ENCODE measurements around the gene ZFAND4.
"Not testable (repeated sequence)": the region's sequence is repeated elsewhere in the genome, so short reads cannot be mapped to it uniquely, and the experiment has no call there.

The ZFAND4 gene

DNA sequence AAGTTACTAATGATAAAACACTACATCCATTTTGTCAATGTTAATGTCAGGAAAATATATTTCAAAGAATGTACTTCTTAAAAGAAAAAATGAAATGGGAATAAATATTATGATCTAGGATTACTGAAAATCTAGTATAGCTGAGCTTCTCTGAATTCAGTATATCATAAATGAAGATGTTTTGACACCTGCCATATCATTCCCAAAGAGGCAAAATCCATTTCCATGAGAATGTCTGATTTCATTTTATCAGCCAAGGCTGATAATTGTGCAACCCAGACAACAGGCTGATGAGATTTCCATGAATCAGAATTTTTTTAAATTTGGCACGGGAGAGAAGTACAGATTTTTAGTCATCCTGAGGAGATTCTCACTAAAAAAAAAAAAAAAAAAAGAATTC is 32.5 kb downstream of the ZFAND4 start:
- DNase-seq: no peak

DNA sequence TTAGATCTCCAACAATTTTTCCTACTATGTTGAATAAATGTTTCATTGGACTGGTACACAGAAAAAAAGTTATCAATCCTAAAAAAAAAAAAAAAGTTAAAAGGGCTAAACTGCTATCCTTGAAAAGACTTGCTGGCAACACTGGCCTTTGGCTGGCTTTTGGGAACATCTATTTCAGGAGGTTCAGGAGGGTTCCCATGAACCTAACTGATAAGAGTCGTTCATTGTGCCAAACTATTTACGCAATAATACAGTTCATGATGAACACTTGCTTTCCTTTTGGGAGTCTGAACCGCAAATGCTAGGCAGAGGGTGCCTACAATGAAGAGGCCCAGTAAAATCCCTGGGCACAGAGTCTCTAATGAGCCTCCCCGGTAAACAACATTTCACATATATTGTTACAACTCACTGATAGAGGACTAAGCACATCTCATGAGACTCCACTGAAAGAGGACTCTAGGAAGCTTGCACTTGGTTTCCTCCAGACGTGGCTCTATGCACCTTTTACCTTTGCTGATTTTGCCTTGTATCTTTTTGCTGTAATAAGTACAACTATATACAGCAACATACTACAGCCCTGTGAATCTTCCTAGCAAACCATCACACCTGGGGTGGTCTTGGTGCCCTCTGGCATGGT is 45.0 kb downstream of the ZFAND4 start:
- no peak for DNase-seq

DNA sequence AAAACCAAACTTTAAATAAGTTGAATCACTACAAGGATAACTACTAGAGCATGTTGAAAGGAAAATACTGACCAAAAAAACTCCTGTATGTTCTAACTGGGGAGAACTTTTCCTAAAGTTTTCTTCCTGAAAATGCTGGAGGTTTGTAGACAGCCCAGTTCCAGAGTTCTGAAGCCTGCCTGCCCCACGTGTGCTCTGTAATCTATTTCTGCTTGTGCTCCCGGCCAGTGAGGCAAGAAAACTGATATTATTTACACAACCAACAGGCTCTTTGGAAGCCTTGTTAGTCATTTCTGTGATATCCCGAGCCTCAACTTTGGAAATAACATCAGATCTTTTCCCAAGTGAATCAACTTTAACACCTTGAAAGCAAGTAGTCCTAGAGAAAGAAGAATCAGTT is 46.7 kb downstream of the ZFAND4 start:
- no peak for DNase-seq

DNA sequence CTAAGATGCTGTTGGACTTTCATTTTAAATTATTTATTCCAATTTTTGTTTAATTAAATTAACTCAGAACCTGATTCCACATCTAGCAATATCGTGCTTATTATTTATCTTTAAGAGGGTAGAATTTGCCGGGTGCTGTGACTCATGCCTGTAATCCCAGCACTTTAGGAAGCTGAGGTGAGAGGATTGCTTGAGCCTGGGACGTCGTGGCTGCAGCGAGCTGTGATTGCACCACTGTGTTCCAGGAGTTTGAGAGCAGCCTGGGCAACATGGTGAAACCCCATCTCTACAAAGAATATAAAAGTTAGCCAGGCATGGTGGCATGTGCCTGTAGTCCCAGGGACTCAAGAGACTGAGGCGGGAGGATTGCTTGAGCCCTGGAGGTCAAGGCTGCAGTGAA is 47.8 kb downstream of the ZFAND4 start:
- DNase-seq: no peak

DNA sequence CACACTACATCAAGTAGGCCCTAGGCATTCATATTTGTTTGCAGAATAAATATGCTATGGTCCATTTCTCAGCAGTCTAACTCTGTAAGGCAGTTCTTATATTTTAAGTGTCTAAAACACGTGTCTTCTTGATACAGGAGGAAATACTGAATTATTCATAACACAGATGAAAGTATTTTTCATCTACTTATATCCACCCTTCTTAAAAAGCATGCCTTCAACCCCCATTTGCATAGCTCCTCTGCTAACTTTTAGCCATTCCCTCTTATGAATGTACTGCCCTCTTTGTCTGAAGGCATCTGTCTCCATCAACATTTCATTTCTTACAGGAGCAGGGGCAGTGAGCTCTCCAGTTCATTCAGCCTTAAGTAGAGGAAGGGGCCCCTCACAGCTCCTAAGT is 57.7 kb downstream of the ZFAND4 start:
- no peak for DNase-seq

DNA sequence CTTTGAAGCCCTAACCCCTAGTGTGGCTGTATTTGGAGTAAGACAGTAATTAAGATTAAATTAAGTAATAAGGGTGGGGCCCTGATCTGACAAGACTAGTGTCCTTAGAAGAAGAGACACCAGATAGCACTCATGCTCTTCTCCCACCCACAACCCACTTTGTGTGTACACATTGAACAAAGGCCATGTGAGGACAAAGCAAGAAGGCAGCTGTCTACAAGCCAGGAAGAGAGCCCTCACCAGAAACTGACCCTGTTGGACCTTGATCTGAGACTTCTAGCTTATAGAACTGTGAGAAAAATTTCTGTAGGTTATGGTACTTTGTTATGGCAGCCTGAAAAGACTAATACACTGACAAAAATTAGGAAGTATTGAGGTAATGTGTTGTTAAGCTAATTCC is 59.8 kb downstream of the ZFAND4 start:
- no peak for DNase-seq

DNA sequence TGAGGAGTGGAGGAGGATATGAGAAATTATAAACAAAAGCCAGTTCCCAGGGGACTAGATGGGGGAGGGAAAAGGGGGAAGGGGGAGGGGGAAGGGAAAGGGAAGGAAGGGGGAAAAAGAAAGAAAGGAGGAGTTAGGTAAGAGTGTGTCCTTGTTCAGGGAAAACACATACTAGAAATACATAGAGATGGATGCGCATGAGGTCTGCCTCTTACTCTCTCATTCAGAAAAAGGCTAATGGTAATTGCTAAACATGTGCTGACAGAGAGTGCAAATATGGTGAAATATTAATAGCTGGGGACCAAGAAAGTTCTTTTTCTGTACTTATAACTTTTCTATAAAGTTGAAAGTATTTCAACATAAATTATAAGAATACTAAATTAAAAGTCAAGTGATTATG is 64.5 kb downstream of the ZFAND4 start:
- no peak for DNase-seq

DNA sequence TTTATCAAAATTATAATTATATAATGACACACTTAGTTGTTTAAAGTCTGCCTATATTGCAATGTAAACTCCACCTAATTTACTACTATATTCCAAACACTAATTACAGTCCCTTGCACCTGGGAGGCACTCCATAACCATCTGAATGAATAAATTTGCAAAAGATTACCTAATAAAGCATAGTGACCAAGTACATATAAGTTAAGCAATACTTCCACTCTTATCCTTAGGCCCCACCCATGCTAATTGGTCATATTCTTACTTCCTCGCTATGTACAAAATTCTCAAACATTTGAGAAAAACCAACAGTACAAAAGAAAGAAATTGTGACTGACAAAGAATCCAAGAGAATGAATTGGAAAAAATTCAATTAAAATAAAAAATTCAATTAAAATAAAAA is 65.3 kb downstream of the ZFAND4 start:
- DNase-seq: no peak

DNA sequence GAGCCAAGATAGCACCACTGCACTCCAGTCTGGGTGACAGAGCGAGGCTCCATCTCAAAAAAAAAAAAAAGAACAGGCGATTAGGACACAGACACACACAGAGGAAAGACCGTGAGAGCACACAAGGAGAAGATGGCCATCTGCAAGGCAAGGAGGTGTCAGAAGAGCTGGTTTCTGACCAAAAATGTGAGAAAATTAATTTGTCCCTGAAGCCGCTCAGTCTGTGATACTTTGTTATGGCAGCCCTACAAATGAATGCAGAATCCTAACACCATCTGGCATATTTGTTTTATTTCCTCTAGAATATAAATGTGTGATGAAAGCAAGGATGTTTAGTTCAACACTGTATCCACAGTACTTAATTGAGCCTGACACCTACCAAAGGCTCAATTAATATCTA is 69.7 kb downstream of the ZFAND4 start:
- no peak for DNase-seq

DNA sequence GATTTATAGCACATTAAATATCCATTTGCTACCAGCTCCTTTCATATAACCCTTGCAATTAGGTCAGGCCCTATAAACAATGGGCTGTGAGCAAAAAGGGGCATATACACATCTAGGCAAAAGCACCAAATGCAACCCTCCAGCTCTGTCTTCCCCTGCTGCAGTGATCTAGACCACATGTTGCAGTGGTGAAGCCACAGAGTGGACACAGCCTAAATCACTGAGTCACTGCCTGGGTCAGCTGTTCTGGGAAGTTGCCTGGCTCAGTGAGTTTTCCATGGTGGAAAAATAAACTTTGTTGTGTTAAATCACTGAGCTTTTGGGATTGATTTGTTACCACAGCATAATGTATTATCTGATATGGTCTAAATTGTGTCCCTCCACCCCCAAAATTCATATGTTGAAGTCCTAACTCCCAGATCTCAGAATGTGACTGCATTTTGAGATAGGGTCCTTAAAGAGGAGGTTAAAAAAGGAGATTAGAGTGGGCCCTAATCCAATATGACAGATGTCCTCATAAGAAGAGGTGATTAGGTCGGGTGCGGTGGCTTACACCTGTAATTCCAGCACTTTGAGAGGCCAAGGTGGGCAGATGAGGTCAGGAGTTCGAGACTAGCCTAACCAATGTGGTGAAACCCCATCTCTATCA is 70.4 kb downstream of the ZFAND4 start:
- DNase-seq: no peak

DNA sequence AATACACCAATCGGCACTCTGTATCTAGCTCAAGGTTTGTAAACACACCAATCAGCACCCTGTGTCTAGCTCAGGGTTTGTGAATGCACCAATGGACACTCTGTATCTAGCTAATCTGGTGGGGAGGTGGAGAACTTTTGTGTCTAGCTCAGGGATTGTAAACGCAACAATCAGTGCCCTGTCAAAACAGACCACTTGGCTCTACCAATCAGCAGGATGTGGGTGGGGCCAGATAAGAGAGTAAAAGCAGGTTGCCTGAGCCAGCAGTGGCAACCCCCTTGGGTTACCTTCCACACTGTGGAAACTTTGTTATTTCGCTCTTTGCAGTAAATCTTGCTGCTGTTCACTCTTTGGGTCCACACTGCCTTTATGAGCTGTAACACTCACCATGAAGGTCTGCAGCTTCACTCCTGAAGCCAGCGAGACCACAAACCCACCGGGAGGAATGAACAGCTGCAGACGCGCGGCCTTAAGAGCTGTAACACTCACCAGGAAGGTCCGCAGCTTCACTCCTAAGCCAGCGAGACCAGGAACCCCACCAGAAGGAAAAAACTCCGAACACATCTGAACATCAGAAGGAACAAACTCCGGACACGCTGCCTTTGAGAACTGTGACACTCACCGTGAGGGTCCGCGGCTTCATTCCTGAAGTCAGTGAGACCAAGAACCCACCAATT is 71.2 kb downstream of the ZFAND4 start:
- not testable (repeated sequence) for DNase-seq

DNA sequence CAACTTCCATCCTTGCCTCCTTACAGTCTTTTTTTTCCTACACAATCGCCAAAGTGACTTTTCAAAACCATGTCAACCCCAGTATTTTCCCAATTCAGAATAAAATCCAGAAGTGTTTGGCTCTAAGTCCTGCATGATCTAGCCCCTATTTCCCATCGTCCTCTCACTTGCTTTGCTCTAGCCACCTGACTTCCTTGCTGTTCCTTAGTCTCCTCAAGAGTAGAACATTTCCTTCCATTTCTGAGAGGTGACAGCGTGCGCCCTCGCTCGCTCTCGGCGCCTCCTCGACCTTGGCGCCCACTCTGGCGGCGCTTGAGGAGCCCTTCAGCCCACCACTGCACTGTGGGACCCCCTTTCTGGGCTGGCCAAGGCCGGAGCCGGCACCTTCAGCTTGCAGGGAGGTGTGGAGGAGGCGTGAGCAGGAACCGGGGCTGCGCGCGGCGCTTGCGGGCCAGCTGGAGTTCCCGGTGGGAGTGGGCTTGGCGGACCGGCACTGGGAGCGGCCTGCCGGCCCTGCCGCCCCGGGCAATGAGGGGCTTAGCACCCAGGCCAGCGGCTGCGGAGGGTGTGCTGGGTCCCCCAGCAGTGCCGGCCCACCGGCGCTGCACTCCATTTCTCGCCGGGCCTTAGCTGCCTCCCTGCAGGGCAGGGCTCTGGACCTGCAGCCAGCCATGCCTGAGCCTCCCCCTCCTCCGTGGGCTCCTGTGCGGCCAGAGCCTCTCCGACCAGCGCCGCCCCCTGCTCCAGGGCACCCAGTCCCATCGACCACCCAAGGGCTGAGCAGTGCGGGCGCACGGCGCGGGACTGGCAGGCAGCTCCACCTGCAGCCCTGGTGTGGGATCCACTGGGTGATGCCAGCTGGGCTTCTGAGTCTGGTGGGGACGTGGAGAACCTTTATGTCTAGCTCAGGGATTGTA is 72.0 kb downstream of the ZFAND4 start:
- DNase-seq: not testable (repeated sequence)

DNA sequence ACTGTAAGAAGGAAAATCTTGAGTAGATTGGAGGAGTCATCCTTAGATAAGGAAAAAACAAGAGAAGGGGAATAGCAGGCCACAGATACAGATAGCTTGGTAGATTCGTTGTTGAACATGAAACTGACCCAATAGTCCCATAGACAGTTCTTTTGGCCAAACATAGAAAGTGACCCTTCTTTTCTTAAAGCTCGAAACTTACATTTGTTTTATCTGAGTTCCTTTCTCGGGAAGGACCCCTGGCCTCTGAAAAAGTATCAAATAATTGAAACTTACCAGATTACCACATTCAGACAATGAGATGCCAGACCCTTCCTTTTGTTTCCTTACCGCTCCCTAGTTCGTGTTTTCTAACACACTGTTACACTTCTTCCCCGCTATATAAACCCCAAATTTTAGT is 72.9 kb downstream of the ZFAND4 start:
- DNase-seq: no peak

DNA sequence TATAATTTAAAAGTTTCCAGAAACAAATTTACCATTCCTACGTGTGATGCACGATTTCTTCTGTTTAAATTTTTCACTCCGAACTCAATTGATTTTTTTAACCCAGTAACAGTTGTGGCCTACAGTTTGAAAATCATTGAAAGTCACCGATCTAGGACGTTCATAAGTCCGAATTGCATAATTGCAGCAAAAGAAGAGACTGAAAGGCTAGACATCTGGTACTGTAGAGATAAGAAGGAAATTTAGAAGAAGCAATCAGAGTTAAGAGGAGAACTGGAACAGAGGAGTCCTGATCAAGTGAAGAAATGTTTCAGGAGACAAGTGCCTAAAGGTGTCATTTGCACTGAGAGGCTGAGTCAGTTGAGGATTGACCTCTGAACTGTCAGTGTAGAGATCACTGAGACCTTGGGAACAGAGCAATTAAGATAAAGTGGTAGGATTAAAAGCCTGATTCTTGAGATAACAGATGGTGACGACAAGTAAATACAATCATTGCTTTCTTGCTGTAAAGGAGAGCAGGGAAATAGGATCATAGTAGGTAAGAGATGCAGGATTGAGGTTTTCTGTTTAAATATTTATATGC is 73.5 kb downstream of the ZFAND4 start:
- no peak for DNase-seq

DNA sequence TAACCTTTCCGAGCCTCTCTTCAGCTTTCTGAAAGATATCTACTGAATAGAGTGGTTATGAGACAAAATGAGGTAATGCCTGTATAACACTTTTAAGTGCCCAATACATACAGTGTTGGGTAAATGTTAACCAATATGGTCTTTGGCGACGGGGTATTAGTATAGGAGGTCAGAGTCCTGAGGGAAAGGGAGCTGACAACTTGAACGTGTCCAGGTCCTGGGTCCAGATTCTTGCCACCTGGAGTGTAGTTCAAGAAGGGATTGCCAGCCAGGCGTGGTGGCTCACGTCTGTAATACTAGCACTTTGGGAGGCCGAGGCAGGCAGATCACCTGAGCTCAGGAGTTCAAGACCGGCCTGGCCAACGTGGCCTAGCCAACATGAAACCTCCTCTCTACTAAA is 76.0 kb downstream of the ZFAND4 start:
- DNase-seq: no peak

DNA sequence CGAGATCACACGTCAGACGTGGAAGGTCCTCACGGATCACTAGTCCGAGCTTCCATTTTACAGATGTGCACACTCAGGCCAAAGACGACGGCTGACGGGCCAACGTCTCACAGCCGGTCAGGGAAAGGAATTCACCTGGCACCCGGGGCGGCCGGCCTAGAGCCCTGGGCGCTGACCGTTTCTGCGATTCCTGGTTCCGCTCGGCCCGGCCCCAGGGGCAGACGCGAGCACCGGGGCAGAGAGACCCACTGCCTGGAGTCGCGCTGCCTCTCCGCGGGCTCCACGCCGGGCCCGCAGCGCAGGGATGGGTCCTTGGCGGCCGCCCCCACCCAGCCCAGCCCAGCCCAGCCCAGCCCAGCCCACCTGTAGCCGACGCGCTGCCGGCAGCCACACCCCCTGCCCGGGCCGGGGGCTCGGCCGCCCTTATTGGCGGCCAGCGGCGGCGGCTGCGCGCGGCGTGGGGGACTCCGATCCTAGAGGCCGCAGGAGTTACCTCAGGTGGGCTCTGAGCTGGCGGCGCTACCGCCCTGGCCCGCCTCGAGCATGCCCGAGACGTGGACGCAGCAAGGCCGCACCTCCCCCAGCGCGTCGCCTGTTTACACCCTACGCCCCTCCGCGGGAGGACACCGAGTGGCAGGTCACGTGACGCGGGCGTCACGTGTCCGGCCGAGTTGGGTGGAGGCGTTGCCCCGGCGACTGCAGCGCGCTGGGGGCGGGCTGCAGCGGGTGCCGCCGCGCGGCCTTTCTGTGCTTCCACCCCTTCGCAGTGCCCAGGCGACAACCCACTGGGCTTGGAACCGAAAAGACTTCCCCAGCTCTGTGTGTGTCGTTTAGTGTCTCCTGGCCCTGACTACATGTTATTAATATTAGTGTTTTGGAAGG is 78.1 kb downstream of the ZFAND4 start:
- DNase-seq: peak; percentile 86

DNA sequence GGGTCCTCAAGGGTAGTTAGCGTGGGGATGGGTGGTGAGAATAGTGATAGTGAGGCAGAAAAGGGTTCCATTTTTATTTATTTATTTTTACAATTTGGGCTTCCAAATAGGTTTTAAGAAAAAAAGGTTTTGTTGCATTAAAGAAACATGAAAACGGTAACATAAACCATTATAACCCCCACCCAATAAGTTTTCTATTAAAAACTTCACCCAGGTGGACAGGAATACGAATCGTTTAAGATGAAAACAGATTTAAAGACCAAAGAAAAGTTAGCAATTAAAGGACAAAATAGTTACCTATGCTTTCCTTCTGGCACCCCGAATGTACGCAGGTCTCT is 78.7 kb downstream of the ZFAND4 start:
- DNase-seq: no peak

DNA sequence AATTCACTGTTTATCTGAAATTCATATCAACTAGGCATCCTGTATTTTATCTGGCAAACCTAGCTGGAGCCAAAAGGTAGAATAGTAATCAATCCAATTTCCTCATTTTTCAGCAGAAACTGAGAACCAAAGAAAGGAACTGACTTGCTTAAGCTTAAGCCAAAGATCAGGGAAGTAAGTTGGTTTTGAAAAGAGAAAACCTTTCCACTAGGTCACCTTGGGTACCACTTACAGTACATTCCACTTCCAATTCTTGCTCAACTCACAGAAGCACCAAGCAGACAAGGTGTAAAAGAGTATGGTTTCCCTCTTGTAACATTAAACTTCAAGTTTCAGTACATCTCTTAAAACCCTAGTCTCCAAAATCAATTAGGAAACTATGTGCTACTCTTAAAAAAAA is 79.6 kb downstream of the ZFAND4 start:
- no peak for DNase-seq

DNA sequence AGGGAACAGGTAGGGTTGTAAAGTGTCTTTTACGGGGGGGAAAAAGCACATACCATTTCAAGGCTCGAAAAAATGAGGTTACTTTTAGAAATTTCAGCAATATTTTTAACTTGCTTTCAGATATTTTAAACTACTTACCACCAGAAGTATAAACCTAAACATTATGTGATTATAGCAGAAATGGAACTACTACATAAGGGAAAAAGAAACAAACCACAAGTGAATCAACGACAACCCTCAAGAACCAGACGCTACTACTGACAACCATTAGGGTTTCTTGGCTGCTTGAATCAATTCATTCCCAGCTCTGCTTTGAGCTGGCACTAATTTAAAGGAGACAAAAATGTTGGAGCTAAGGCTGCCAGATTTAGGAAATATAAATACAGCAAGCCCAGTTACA is 80.1 kb downstream of the ZFAND4 start:
- no peak for DNase-seq

DNA sequence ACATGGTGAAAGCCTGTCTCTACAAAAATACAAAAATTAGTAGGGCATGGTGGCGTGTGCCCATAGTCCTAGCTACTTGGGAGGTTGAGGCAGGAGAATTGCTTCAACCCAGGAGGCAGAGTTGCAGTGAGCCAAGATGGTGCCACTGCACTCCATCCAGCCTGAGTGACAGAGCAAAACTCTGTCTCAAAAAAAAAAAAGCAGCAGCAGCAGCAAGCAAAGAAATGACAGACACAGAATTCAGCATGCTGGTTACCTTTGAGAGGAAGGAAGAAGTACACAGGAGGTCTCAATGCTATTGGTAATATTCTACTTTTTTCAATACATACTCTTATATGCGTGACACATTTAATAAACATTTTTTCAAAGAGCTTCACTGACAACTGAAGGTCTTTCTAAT is 81.3 kb downstream of the ZFAND4 start:
- DNase-seq: no peak

DNA sequence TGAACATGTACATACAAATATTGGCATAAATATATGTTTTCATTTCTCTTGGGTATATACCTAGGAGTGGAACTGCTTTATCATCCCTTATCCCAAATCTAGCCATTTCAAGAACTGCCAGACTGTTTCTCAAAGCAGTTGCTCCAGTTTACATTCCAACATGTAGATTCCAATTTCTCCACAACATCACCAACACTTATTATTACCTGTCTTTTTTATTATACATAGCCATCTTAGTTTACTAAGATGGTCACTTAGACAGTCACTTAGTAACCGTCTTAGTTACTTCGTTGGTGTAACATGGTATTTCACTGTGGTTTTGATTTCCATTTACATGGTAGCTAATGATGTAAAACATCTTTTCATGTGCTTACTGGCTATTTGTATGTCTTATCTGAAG is 82.7 kb downstream of the ZFAND4 start:
- DNase-seq: no peak

DNA sequence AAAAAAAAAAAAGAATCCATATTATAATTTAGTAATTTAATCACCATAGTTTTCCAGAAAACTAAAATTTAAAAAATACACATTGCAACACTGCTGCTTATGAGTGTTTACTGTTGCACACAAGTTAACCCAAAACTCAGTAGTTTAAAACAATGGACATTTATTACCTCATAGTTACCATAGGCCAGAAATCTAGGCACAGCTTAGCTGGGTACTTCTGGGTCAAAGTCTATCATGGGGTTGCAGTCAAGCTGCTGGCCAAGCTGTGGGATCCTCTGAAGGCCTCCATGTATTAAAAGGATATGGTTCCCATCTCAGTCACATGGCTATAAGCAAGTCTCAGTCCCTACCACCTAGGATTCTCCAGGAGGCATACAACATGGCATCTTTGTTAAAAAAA is 83.6 kb downstream of the ZFAND4 start:
- no peak for DNase-seq

Data from effector CD4-positive, alpha-beta T cell (primary cell).